GM19455 (cell line): Measurements from ENCODE around the gene TTLL12.

ENCODE experiments used
- ATAC-seq: cut with Tn5 transposase; IDR thresholded peaks from one replicate; pipeline ENCODE4 v1.9.1; 2021; ENCODE audit not compliant: unreplicated experiment

TTLL12 gene

GRCh38 chr22:43200555-43200954, 13.6 kb upstream of the TTLL12 start:
- no peak for ATAC-seq

DNA sequence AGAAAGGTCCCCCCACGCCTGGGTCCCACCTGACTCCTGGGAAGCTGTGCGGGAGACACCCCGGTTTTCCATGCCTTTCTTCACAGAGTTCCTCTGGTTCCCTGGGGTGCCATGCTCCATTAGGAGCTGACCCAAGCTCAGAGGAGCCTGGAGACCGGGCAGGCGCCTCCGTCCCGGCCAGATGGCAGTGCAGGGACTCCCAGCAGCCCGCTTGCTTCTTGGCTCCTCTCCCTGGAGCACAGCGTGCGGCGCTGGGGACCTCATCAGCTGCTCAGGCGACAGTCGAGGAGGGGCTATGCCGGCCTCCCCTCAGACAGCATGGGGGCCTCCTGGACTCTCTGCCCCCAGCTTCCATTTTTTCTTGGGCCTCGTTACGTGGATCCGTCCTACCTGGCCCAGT, 13.1 kb upstream of the TTLL12 start:
- ATAC-seq = no peak

- ATAC-seq = no peak
Measured at GRCh38 chr22:43199541-43199940, 12.6 kb upstream of the TTLL12 start.

DNA sequence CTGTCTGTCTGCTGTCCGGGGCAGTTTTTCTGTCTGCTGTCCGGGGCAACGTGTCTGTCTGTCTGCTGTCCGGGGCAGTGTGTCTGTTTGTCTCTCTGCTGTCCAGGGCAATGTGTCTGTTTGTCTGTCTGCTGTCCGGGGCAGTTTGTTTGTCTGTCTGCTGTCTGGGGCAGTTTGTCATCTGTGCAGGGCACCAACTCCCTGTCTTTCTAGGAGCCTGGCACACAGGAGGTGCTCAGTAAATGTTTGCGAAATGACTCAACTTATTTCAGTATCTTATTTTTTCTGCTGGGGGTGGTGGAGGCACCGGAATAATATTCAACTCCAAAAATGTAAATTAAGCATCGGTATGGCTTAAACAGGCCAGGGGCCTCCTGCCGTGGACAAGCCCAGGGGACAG, 12.0 kb upstream of the TTLL12 start:
- no peak for ATAC-seq

DNA sequence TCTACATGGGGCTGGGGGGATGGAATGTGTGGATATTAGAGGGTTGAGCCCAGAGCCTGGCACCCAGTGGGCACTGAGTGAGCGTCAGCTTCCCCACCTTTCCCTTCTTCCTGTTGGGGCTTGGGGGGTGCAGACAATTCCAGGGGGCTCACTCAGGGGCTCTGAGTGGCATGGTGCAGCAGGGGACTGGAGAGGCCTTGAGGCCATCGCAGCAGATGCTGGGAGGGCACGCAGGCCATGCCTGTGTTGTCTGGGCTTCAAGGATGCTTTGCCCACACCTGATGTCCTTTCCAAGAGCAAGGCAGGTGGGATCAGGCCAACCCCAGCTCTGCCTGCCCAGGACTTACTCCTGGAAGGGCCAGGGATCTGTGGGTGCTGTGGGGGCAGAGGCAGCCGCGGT, 11.2 kb upstream of the TTLL12 start:
- ATAC-seq = no peak

DNA sequence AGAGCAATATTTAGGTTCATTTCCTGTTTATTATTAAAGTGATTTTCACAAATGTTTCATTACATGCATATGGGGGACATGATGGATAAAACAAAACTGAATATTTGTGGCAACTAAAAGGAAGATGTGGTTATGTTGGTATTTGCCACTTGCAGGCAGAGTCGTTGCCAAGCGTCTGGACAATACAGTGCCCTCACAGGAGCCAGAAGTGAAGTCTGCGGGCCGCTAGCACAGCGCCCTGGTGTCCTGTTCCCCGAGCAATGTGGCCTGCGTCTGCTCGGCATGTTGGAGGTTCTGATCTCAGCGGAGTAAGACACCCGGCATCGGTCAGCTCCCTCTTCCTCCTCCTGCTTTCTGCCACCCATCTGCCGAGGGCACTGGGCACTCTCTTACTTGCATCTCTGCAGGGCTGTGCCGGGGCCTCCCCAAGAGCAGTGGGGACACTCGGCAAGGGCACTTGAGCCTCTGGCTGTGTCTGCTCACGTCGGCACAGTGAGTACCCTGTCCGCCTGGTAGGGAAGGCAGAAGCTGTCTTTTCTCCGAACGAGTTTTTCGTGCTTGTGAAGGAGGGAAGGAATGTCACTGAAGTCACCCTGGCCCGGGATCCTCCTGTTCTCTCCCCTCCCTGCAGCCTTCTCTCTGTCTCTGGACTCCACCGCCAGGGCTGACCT, 10.5 kb upstream of the TTLL12 start:
- ATAC-seq = no peak

- ATAC-seq = no peak
Measured at GRCh38 chr22:43191831-43192230, 4.9 kb upstream of the TTLL12 start.

- no peak for ATAC-seq
Measured at GRCh38 chr22:43188829-43189545, 2.1 kb upstream of the TTLL12 start.

GRCh38 chr22:43187171-43188099, 501 bp upstream of the TTLL12 start:
- peak; percentile 67 for ATAC-seq

- no peak for ATAC-seq
Measured at GRCh38 chr22:43185860-43186261, 1.1 kb downstream of the TTLL12 start.

DNA sequence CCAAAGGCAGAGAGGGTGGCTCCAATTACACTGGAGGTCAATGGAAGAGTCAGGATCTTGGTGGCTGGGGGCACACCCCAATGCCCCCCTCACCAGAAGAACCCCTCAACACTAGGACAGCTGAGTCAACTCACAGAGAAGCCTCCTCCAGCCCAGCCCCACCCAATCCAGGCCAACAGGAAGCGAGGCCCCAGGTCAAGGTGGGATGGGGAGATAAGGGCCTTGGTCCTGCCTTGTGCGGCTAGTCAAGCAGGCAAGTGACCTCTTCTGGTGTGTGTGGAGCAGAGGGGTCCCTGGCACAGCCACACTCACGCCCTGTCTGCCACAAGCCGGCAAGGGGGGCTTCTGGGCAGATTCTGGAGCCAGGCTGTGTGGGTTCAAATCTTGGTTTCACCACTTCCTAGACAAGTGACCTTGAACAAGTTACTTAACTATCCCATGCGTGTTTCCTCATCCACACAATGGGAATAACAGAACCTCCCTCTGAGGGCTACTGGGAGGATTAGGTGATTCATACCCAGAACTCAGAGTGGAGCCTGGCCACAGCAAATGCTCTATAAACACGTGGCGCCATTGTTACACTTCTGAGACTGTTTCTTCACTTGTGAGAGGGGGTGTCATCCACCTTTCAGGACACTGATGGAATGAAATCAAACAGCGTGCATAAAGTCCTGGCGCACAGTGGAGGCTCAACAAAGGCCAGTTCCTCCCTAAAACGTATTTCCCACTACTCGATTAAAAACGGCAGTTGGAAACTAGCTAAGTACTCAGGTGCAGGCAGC, 3.2 kb downstream of the TTLL12 start:
- no peak for ATAC-seq

GRCh38 chr22:43182726-43183125, 4.2 kb downstream of the TTLL12 start:
- ATAC-seq = no peak

DNA sequence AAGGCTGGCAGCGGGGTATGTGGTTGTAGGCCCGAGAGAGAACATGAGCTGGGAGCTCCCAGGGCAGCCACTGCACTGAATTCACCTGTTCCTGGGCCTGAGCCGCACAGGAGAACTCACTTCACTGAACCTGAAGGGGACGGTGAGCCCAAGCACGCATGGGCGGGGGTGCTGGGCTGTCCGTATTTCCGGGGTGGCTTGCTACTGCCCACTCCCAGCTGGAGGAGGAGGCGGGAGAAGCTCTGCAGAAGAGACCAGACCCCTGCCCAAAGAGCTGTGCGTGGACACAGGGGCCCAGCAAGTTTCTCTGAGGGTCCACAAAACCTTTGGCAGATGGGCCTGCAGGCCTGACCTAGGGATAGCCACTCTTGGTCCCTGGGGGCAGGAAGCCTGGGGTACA, 4.8 kb downstream of the TTLL12 start:
- no peak for ATAC-seq

DNA sequence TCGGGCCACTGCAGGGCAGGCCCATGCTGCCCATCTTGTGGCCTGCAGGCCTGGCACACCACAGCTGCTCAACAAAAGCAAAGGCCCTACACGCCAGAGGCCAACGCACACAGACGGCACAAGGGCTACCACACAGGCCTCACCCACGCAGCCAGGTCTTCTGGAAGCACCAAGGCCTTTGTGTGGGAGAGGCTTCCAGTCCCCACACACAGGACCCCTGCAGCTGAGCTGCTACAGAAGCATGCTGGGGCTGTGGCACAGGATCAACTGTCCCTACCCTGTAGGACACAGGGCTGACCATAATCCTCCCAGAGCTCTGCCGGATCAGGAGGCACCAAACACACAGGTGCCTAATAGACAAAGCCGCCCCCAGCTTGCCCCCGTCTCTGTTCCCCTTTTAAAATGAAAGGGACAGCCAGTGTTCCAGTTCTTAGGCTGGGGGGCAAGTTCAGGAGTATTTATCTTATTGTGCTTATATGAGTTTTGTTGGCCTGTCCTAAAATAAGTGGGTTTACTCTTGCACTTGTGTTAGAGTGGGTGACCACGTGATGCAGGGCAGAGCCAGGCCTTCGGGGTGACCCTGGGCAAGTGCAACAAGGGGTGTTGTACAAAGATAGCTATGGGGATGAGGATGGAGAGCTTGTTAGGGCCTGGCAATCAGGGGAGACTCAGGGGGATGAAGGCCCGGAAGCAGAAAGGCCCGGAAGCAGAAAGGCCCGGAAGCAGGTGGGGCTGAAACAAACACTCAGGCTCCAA, 5.4 kb downstream of the TTLL12 start:
- no peak for ATAC-seq

- ATAC-seq = no peak
Measured at GRCh38 chr22:43180670-43181069, 6.3 kb downstream of the TTLL12 start.

- no peak for ATAC-seq
Measured at GRCh38 chr22:43179911-43180195, 7.1 kb downstream of the TTLL12 start.

DNA sequence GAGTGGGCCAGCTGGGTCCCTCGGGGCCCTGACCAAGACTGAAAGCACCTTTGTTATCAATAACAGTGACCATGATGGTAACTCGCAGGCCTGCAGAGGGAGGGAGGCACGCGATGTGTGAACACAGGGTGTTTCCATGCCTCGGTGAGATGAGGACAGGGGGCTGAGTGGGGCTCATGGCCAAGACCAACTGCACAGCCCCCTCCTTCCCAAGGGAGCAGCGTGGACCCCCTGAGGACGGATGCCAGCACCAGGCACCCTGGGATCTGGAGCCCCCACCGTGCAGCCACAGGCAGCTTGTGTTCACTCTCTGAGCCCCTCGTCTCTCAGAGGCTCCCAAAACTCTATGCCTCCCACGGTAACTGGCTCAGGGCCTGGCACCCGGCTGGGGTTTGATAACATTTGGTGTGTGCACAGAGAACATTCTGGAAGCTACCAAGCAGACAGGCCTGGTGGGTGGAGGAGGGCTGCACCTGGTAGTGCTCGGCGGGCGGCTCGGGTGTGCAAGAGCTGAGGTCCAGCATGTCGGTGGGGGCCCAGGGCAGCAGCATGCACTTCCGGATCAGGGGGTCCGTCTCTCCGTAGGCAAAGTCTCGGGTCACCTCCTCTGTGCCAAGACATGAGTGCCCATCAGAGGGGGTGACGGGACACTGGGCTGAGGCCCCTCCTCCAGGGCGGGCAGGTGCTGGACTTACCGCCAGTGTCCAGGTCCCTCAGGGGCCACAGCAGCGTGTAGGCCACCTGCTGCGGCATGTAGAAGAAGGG, 7.6 kb downstream of the TTLL12 start:
- no peak for ATAC-seq

DNA sequence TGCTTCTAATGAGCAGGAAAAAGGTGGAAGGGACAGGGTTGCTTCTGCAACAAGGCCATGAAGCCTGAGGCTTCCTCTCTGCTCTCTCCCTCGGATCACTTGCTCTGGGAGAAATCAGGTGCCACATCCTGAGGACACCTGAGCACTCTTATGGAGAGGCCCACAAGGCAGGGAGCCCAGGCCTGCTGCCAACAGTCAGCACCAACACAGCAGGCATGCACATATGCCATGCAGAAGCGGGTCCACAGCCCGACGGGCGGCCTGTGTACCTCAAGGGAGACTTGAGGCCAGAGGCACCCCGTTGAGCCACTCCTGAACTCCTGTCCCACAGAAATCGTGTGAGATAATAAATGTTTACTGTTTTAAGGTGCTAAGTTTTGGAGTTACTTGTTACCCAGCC, 9.5 kb downstream of the TTLL12 start:
- ATAC-seq = no peak

- ATAC-seq = no peak
Measured at GRCh38 chr22:43176090-43176489, 10.8 kb downstream of the TTLL12 start.
